H1 (cell line): ENCODE measurements around the gene HAPLN3. TPM values are rescaled to one million over a fixed set of nuclear protein-coding genes. Genes with fewer than 3 reads are reported as not detected.

Experiments used
- CTCF ChIA-PET: fragments of 300-600 bp; sonication (Branson Sonifier 250); formaldehyde crosslinking; loops from one replicate; lab custom pipeline; 2021; ENCODE audit not compliant: partially characterized antibody; lab: Charles Lee
- POLR2A ChIA-PET: fragments of 300-600 bp; sonication (Branson Sonifier 250); formaldehyde crosslinking; loops from one replicate; lab custom pipeline; 2021; ENCODE audit warnings: inconsistent platforms; ENCODE audit not compliant: partially characterized antibody; lab: Charles Lee
- DNase-seq, 2 experiments: peaks; one replicate each; pipeline versions ENCODE4 v3.0.0 to v3.0.0-alpha.2; 2010 to 2022; ENCODE audit warnings: low spot score in 2 of 2, low read depth in 1 of 2, mixed read lengths in 1 of 2
- FAIRE-seq: peaks from 2 replicates; lab custom pipeline; 2011; peaks lifted over from hg19 to GRCh38; lab: Jason Lieb, UNC
- H2AFZ ChIP-seq: 2 replicates; pipeline ENCODE4 v1.8.1; 2012; ENCODE audit warnings: low read length, inconsistent platforms
- H2AK5ac ChIP-seq: 2 replicates; pipeline ENCODE4 v1.6.1; 2013; ENCODE audit warnings: low read depth, low read length
- H2BK120ac ChIP-seq: replicated peaks from 2 replicates; pipeline ENCODE3; 2013; ENCODE audit warnings: low read depth, low read length, inconsistent platforms
- H2BK12ac ChIP-seq: 2 replicates; pipeline ENCODE4 v1.6.1; 2013; ENCODE audit warnings: low read depth, low read length
- H2BK15ac ChIP-seq: 2 replicates; pipeline ENCODE4 v1.6.1; 2013; ENCODE audit warnings: low read length
- H2BK20ac ChIP-seq: 2 replicates; pipeline ENCODE4 v1.6.1; 2013; ENCODE audit warnings: low read length
- H2BK5ac ChIP-seq: 2 replicates; pipeline ENCODE4 v1.6.1; 2013; ENCODE audit warnings: low read depth, low read length
- H3K14ac ChIP-seq: 2 replicates; pipeline ENCODE4 v1.6.1; 2013; ENCODE audit warnings: inconsistent platforms; ENCODE audit not compliant: insufficient read length
- H3K18ac ChIP-seq: 2 replicates; pipeline ENCODE4 v1.6.1; 2013; ENCODE audit warnings: low read length; ENCODE audit errors: extremely low read depth
- H3K23ac ChIP-seq: 2 replicates; pipeline ENCODE4 v1.6.1; 2013; ENCODE audit warnings: inconsistent platforms; ENCODE audit not compliant: insufficient read length
- H3K23me2 ChIP-seq: 2 replicates; pipeline ENCODE4 v1.6.1; 2013; ENCODE audit warnings: low read depth, low read length
- H3K27ac ChIP-seq: 2 replicates; pipeline ENCODE4 v1.6.1; 2011; ENCODE audit warnings: low read depth, low read length, inconsistent platforms
- H3K27me3 ChIP-seq, 4 experiments: replicated peaks in 1 of 4; 1 replicate in 1 of 4; 2 replicates in 3 of 4; pipeline versions ENCODE4 v1.6.1 to v1.8.1; 2011 to 2013; ENCODE audit warnings: low read length in 3 of 4, mild to moderate bottlenecking in 3 of 4, inconsistent platforms in 2 of 4, mixed read lengths in 2 of 4, moderate library complexity in 1 of 4; ENCODE audit not compliant: control insufficient read depth in 3 of 4, insufficient read depth in 3 of 4; ENCODE audit errors: extremely low read depth in 1 of 4
- H3K36me3 ChIP-seq, 4 experiments: 2 replicates each; pipeline versions ENCODE4 v1.6.1 to v1.8.1; 2011 to 2013; ENCODE audit warnings: mild to moderate bottlenecking in 4 of 4, low read length in 3 of 4, moderate library complexity in 2 of 4, control low read depth in 1 of 4, inconsistent platforms in 1 of 4; ENCODE audit not compliant: insufficient read depth in 4 of 4, control insufficient read depth in 2 of 4
- H3K4ac ChIP-seq: replicated peaks from 2 replicates; pipeline ENCODE3; 2013; ENCODE audit warnings: low read length, low read depth, mixed read lengths, inconsistent platforms; ENCODE audit not compliant: insufficient read length
- H3K4me1 ChIP-seq, 4 experiments: replicated peaks in 1 of 4; 1 replicate in 1 of 4; 2 replicates in 3 of 4; pipeline versions ENCODE4 v1.6.1 to v1.8.1; 2011 to 2013; ENCODE audit warnings: low read length in 3 of 4, inconsistent platforms in 2 of 4, mixed read lengths in 1 of 4; ENCODE audit not compliant: insufficient read depth in 4 of 4, control insufficient read depth in 3 of 4
- H3K4me2 ChIP-seq, 2 experiments: 2 replicates each; pipeline versions ENCODE4 v1.6.1 to v1.8.1; 2011 to 2013; ENCODE audit warnings: low read depth in 2 of 2, low read length in 2 of 2, control low read depth in 1 of 2, inconsistent platforms in 1 of 2, mild to moderate bottlenecking in 1 of 2; ENCODE audit not compliant: insufficient read depth in 1 of 2
- H3K4me3 ChIP-seq, 4 experiments: fragments of 200-600, 300-600 bp in 1 of 4; sonication (generic), shearing (Covaris generic), sonication (Bioruptor Twin) in 1 of 4; 2 replicates each; pipeline versions ENCODE4 v1.5.1 to v1.8.1; 2011 to 2016; ENCODE audit warnings: low read length in 4 of 4, low read depth in 3 of 4, control low read depth in 2 of 4, inconsistent platforms in 2 of 4, mild to moderate bottlenecking in 2 of 4, mixed read lengths in 1 of 4, moderate library complexity in 1 of 4; ENCODE audit not compliant: insufficient read depth in 2 of 4; ENCODE audit errors: extremely low read depth in 1 of 4
- H3K56ac ChIP-seq: replicated peaks from 2 replicates; pipeline ENCODE3; 2013; ENCODE audit warnings: low read depth, mild to moderate bottlenecking, mixed read lengths, low read length, inconsistent platforms; ENCODE audit not compliant: insufficient read length
- H3K79me1 ChIP-seq: 2 replicates; pipeline ENCODE4 v1.6.1; 2013; ENCODE audit warnings: low read depth, low read length, control low read depth
- H3K79me2 ChIP-seq, 2 experiments: 2 replicates each; pipeline versions ENCODE4 v1.6.1 to v1.8.1; 2012 to 2013; ENCODE audit warnings: low read length in 2 of 2, mild to moderate bottlenecking in 2 of 2, inconsistent platforms in 1 of 2; ENCODE audit not compliant: insufficient read depth in 2 of 2, control insufficient read depth in 1 of 2
- H3K9ac ChIP-seq, 4 experiments: replicated peaks in 1 of 4; 1 replicate in 1 of 4; 2 replicates in 3 of 4; pipeline versions ENCODE4 v1.6.1 to v1.8.1; 2011 to 2013; ENCODE audit warnings: low read depth in 3 of 4, low read length in 3 of 4, control low read depth in 2 of 4, mild to moderate bottlenecking in 2 of 4, moderate library complexity in 2 of 4, inconsistent platforms in 1 of 4; ENCODE audit errors: extremely low read depth in 1 of 4
- H3K9me3 ChIP-seq, 2 experiments: 2 replicates each; pipeline versions ENCODE4 v1.6.1 to v1.8.1; 2012 to 2013; ENCODE audit warnings: mild to moderate bottlenecking in 2 of 2, moderate library complexity in 2 of 2, control low read depth in 1 of 2, inconsistent platforms in 1 of 2, low read depth in 1 of 2, low read length in 1 of 2, mixed read lengths in 1 of 2; ENCODE audit not compliant: insufficient read depth in 2 of 2
- H4K20me1 ChIP-seq, 2 experiments: replicated peaks in 1 of 2; 2 replicates each; pipeline versions ENCODE3 to v1.8.1; 2011 to 2013; ENCODE audit warnings: inconsistent platforms in 2 of 2, low read length in 2 of 2, mild to moderate bottlenecking in 1 of 2; ENCODE audit not compliant: insufficient read depth in 2 of 2, control insufficient read depth in 1 of 2
- H4K5ac ChIP-seq: 2 replicates; pipeline ENCODE4 v1.6.1; 2013; ENCODE audit warnings: low read length, low read depth, mixed read lengths, inconsistent platforms; ENCODE audit not compliant: insufficient read length
- H4K8ac ChIP-seq: 2 replicates; pipeline ENCODE4 v1.8.0; 2013; ENCODE audit warnings: mild to moderate bottlenecking, moderate library complexity, low read length, inconsistent platforms; ENCODE audit not compliant: insufficient read depth; ENCODE audit errors: extremely low read depth
- H4K91ac ChIP-seq: replicated peaks from 2 replicates; pipeline ENCODE3; 2013; ENCODE audit warnings: low read length, mixed read lengths, inconsistent platforms; ENCODE audit not compliant: insufficient read length
- ATF2 ChIP-seq: IDR thresholded peaks from 2 replicates; pipeline ENCODE4 v1.6.1; 2012; ENCODE audit warnings: low read length, inconsistent platforms
- BCL11A ChIP-seq, 2 experiments: IDR thresholded peaks; one replicate each; pipeline ENCODE4 v1.6.1; 2011; ENCODE audit warnings: low read depth in 2 of 2, low read length in 2 of 2, mild to moderate bottlenecking in 2 of 2
- CREB1 ChIP-seq: IDR thresholded peaks from 2 replicates; pipeline ENCODE4 v1.6.1; 2012; ENCODE audit warnings: inconsistent platforms
- EP300 ChIP-seq, 2 experiments: IDR thresholded peaks; 1 replicate in 1 of 2; 2 replicates in 1 of 2; pipeline ENCODE4 v1.6.1; 2011 to 2012; ENCODE audit warnings: low read depth in 2 of 2, low read length in 2 of 2, mild to moderate bottlenecking in 2 of 2, borderline replicate concordance in 1 of 2, inconsistent platforms in 1 of 2, moderate library complexity in 1 of 2
- GTF2F1 ChIP-seq: IDR thresholded peaks from 2 replicates; pipeline ENCODE4 v1.6.1; 2012; ENCODE audit warnings: low read depth, low read length, improper control_type of control experiment, borderline replicate concordance
- JUND ChIP-seq: IDR thresholded peaks from 2 replicates; pipeline ENCODE4 v1.6.1; 2011; ENCODE audit warnings: mild to moderate bottlenecking, improper control_type of control experiment, low read length
- KDM4A ChIP-seq: IDR thresholded peaks from one replicate; pipeline ENCODE4 v1.7.1; 2012; ENCODE audit warnings: low read depth, mild to moderate bottlenecking, moderate library complexity, low read length, inconsistent platforms; ENCODE audit not compliant: severe bottlenecking
- NRF1 ChIP-seq: IDR thresholded peaks from 2 replicates; pipeline ENCODE4 v1.6.1; 2011; ENCODE audit warnings: mild to moderate bottlenecking, low read depth, low read length, improper control_type of control experiment
- POLR2AphosphoS5 ChIP-seq: IDR thresholded peaks from 2 replicates; pipeline ENCODE4 v1.6.1; 2011; ENCODE audit warnings: low read depth, low read length
- WGBS, 2 experiments: shearing (Covaris generic) in 1 of 2; methylation state at CpG; one replicate each; pipeline versions ENCODE4 v1.1.6 to v1.1.7; 2013 to 2015; ENCODE audit warnings: low lambda C conversion rate in 2 of 2, mixed read lengths in 2 of 2, inconsistent platforms in 1 of 2, low coverage in 1 of 2, missing lambda C conversion rate in 1 of 2; ENCODE audit not compliant: insufficient replicate concordance in 2 of 2, insufficient coverage in 1 of 2, insufficient read length in 1 of 2; ENCODE audit errors: extremely low coverage in 1 of 2, missing lambda C conversion rate in 1 of 2; 5-methylcytosine and 5-hydroxymethylcytosine counted together
- polyA plus RNA-seq, 7 experiments: library from polyadenylated mRNA; depleted of rRNA in 3 of 7; stranded (reverse) in 5 of 7; unstranded in 2 of 7; fragments of >200 nt in 5 of 7; fragments of 200-250 nt in 2 of 7; gene quantifications; 1 replicate in 5 of 7; 2 replicates in 1 of 7; 4 replicates in 1 of 7; pipeline versions ENCODE4 v1.2.1 to v1.2.3, GENCODE V29; 2011 to 2013; ENCODE audit warnings: missing spikeins in 2 of 7, mixed read lengths in 2 of 7
- total RNA-seq: library from RNA; stranded (reverse); fragmentation: NEBNext Ultra II Directional; extraction: Animal tissue kit (Norgen Biotek cat#: 25700); gene quantifications from 2 replicates; pipeline ENCODE4 v1.2.1, GENCODE V29; 2021

The HAPLN3 gene
- total and polyA plus RNA-seq, 2 of the 8 experiments (the other 6 are each of a cell fraction or from before 2014, with no cell fraction given) = 76.2 to 79.7 TPM

DNA sequence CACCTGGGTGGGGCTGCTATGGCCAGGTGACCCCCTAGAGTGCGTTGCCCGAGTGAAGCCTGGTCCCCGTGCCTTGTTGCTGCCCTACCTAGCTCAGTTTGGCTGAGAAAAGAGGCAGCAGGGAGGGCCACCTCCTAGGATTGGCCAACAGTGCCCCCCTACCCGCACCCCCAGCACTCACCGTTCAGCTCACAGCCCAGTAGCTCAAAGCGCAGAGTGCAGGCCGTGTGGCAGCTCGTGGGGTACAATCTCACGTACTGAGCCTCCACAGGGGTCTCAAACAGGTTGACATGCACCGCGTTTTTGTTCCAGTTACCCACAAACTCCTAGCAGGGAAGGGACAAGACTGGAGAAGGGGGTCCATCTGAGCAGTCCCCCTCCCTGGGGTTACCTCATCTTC, 10.2 kb upstream of the HAPLN3 start:
- DNase-seq = no peak
- H3K36me3 ChIP-seq = peaks cover 74 to 98% (median 94%) of the 10 kb centered on the region in 4 experiments

More for the DNA sequence above, 10.2 kb upstream of the HAPLN3 start:
- ChIA-PET CTCF (interaction anchor here (0.8 to 7.8 kb wide), 43 partner anchors 9 to 333 kb away, joined by 3 to 94 read pairs (median 5); partner anchors contain the start of genes ABHD2, HAPLN3 and MFGE8), POLR2A (interaction anchor here (0.8 to 27.2 kb wide), 14 partner anchors 8 to 146 kb away, joined by 3 to 607 read pairs (median 7); partner anchors contain the start of genes HAPLN3 and MFGE8)
- Histone ChIP-seq H4K91ac (no peak overlapping the region), H3K27me3 (no peaks in the 10 kb centered on the region), H4K20me1 (peaks cover 47 to 67% of the 10 kb centered on the region in 2 experiments), H3K4ac (no peak overlapping the region), H3K18ac (no peak overlapping the region; the same call in 1 of the 2 replicates), H3K14ac (no peak overlapping the region), H4K8ac (no peak overlapping the region; the same call in 1 of the 2 replicates), H3K4me3 (no peak overlapping the region), H3K56ac (no peak overlapping the region), H3K9ac (no peak overlapping the region), H2BK12ac (no peak overlapping the region), H3K23me2 (peaks cover 5% of the 10 kb centered on the region; the same call in 1 of the 2 replicates), H4K5ac (no peak overlapping the region), H2BK20ac (no peak overlapping the region), H3K23ac (no peak overlapping the region), H2AK5ac (no peak overlapping the region), H3K4me2 (no peak overlapping the region), H2AFZ (no peak overlapping the region), H3K9me3 (no peaks in the 10 kb centered on the region), H2BK120ac (no peak overlapping the region), H3K79me1 (peaks cover 38% of the 10 kb centered on the region), H3K27ac (peak overlapping the region; percentile 15; the same call in 1 of the 2 replicates), H2BK5ac (no peak overlapping the region; the same call in 1 of the 2 replicates), H3K79me2 (peaks cover 3 to 69% of the 10 kb centered on the region in 2 experiments; a peak in 3 of 4 replicates), H2BK15ac (no peak overlapping the region), H3K4me1 (peaks cover 2 to 40% (median 24%) of the 10 kb centered on the region in 4 experiments)
- no peak for TF ChIP-seq CREB1
- no peak for TF ChIP-seq GTF2F1
- TF ChIP-seq JUND = no peak
- TF ChIP-seq NRF1 = no peak
- no peak for TF ChIP-seq BCL11A (IDR thresholded peaks at IDR 0.05; ENCODE audit: low read depth in 2 of 2, low read length in 2 of 2)
- TF ChIP-seq EP300 (IDR thresholded peaks at IDR 0.05; ENCODE audit: borderline replicate concordance in 1 of 2, low read depth in 2 of 2, low read length in 2 of 2) = no peak
- no peak for TF ChIP-seq ATF2
- 0 out of 2 replicates have a peak, but pooled peaks have one; percentile 25 for TF ChIP-seq POLR2AphosphoS5
- no peak for TF ChIP-seq KDM4A
- FAIRE-seq = no peak
- WGBS, 2 experiments = 91% methylated on average over 11 of the region's 11 CpGs; no CpG with 5 or more reads in 1 of the 2 experiments
